HG02884 (cell line): ENCODE measurements around the gene CCDC185.

ENCODE experiments used
- ATAC-seq: cut with Tn5 transposase; IDR thresholded peaks from one replicate; pipeline ENCODE4 v1.9.1; 2021; ENCODE audit warnings: mild to moderate bottlenecking, moderate library complexity; ENCODE audit not compliant: unreplicated experiment

CCDC185 gene

DNA sequence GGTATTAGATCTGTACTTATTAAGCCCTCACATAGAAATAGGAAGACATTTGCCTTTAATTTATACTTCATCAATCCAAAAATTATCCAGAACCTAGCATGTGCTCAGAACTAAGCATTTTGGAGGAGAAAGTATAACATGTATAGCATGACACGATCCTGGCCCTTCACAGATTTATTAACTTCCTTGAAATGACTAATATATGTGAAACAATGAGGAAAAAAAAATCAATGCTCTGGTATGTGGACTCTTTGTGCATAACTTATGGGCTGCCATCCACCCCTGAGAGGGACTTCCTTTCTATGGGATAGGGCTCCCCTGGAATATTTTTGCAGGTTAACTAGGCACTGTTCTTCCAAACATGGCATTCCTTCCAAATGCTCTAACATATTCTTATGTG lies 36.6 kb downstream of the CCDC185 start:
- ATAC-seq, result no peak

GRCh38 chr1:223430236-223430635 lies 37.0 kb downstream of the CCDC185 start:
- ATAC-seq, result no peak

GRCh38 chr1:223437151-223437550 lies 43.9 kb downstream of the CCDC185 start:
- ATAC-seq, result no peak

GRCh38 chr1:223443397-223443796 lies 50.2 kb downstream of the CCDC185 start:
- no peak for ATAC-seq

DNA sequence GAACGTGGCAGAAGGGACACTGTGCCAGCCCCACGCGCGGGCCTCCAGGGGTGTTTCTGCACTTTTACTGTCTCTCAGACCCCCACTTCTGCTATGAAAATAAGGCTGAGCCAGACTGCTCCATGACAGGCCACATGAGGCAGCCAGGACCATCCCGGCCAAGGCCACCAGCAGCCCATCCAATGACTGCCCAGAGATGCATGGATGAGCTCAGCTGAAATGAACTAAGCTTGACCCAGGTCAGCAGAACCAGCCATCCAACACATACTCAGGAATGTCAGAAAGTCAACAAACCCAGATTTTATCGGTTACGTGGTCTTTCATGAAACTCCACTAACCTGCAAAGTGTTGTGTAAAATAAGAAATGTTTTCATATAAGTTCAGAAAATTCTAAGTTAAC lies 51.2 kb downstream of the CCDC185 start:
- ATAC-seq, result no peak
